Stimulated activated effector memory CD8-positive, alpha-beta T cell treated with anti-CD3 and anti-CD28 coated beads, Interleukin-12 subunit alpha, Interleukin-12 subunit beta, amount 100 ng/mL, for 72 hours (primary cell): ENCODE measurements around the gene DVL1.

Source experiments
- ATAC-seq: fragments of 150-1000 bp; cut with Tn5 transposase; 2 replicates; pipeline ENCODE4 v1.10.0; 2021
- DNase-seq, 2 donors: peaks; one replicate each; pipeline ENCODE4 v3.0.0; 2021 to 2022; ENCODE audit warnings: low spot score in 2 of 2
- H3K27ac Mint-ChIP-seq: one replicate; pipeline ENCODE4 v1.8.0; 2022; ENCODE audit warnings: mild to moderate bottlenecking, mixed read lengths
- H3K36me3 Mint-ChIP-seq: one replicate; pipeline ENCODE4 v1.8.0; 2022; ENCODE audit warnings: mild to moderate bottlenecking, mixed read lengths
- H3K4me1 Mint-ChIP-seq: one replicate; pipeline ENCODE4 v1.8.0; 2022; ENCODE audit warnings: mixed read lengths
- H3K4me3 Mint-ChIP-seq: one replicate; pipeline ENCODE4 v1.8.0; 2022; ENCODE audit warnings: mild to moderate bottlenecking, mixed read lengths
- H3K9me3 Mint-ChIP-seq: one replicate; pipeline ENCODE4 v1.8.0; 2022; ENCODE audit warnings: mixed read lengths

Gene DVL1

DNA sequence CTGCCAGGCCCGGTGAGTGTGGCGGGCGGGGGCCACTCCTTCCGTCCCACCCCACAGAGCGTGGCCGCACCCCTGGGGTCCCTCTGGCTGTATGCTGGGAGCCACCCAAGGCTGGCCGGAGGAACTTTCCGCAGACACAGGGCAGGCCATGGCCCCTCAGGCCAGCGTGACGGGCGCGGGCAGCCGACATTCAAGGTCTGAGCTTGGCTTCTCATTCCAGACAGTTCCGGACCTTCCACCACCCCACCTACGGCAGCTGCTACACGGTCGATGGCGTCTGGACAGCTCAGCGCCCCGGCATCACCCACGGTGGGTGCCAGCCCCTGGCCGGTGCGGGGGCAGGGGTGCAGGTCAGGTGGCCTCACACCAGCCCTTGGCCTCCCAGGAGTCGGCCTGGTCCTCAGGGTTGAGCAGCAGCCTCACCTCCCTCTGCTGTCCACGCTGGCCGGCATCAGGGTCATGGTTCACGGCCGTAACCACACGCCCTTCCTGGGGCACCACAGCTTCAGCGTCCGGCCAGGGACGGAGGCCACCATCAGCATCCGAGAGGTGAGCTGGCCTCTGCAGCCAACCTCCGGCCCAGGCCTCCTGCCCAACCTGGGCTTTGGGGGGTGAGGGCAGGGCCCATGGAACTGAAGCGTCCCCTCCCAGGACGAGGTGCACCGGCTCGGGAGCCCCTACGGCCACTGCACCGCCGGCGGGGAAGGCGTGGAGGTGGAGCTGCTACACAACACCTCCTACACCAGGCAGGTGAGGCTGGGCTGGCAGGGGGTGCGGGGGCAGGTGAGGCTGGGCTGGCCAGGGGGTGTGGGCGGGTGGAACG, 61.7 kb downstream of the DVL1 start:
- peaks cover 20% of the 10 kb centered on the region for H3K4me1 Mint-ChIP-seq
- peaks cover 12% of the 10 kb centered on the region for H3K36me3 Mint-ChIP-seq
- H3K27ac Mint-ChIP-seq: no peak overlapping the region

DNA sequence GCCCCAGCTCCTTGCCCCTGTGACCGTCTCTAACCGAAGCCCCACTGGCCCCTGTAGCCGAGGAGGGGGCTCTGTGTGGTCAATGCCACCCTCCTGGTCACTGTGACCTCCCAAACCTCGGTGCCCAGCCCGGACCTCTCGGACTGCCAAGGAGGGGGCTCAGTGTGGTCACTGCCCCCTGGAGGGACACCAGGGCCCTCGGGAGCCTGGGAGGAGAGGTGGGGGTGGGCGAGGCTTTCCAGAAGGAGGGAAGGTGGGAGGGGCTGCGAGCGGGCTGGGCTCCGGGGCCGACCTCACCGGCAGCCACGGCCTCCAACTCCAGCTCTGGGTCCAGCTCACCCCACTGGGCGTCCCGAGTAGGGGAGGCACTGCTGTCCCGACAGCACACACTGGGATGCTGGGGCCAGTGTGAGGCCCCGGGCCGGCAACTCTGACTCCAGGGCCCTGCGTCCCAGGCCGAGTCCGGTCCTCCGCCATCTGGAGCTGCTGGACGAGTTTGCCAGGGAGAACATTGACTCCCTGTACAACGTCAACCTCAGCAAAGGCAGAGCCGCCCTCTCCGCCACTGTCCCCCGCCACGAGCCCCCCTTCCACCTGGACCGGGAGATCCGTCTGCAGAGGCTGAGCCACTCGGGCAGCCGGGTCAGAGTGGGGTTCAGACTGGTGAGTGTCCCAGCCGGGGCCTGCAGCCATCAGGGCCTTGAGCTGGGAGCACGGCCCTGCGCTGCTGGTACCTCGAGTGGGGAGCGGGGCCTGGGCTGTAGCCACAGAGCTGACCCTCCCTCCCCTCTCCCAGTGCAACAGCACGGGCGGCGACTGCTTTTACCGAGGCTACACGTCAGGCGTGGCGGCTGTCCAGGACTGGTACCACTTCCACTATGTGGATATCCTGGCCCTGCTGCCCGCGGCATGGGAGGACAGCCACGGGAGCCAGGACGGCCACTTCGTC, 62.6 kb downstream of the DVL1 start:
- Mint-ChIP-seq H3K9me3 (no peaks in the 10 kb centered on the region), H3K4me3 (no peak overlapping the region), H3K4me1 (peaks cover 23% of the 10 kb centered on the region), H3K27ac (no peak overlapping the region), H3K36me3 (peaks cover 15% of the 10 kb centered on the region)
- DNase-seq: no peak
- ATAC-seq: no peak

More for the DNA sequence above, 61.7 kb downstream of the DVL1 start:
- H3K4me3 Mint-ChIP-seq: no peak overlapping the region
- DNase-seq: no peak
- ATAC-seq: no peak
- H3K9me3 Mint-ChIP-seq: no peaks in the 10 kb centered on the region

DNA sequence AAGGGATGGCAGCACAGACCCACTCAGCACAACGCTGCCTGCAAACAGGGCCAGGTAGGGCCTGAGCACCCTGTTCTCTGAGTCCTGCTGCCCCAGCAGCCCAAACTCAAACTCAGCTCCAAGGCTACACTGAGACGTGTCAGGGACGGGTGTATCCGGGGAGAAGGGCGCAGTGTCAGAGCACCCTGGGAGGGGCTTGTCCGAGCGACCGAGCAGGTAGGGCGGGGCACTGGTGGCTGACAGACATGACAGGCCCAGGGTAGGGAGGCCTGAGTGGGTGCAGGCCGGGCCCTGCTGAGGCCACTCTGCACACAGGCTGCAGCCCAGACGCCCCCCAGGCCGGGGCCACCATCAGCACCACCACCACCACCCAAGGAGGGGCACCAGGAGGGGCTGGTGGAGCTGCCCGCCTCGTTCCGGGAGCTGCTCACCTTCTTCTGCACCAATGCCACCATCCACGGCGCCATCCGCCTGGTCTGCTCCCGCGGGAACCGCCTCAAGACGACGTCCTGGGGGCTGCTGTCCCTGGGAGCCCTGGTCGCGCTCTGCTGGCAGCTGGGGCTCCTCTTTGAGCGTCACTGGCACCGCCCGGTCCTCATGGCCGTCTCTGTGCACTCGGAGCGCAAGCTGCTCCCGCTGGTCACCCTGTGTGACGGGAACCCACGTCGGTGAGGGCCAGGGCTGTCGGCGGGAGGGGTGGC, 63.5 kb downstream of the DVL1 start:
- ATAC-seq: no peak
- Mint-ChIP-seq H3K4me3 (no peak overlapping the region), H3K36me3 (peaks cover 15% of the 10 kb centered on the region), H3K9me3 (no peaks in the 10 kb centered on the region), H3K27ac (no peak overlapping the region), H3K4me1 (peaks cover 23% of the 10 kb centered on the region)
- DNase-seq: no peak
